PFSK-1 (cell line): ENCODE data around the gene BABAM2.

ENCODE experiments used
- FOXP2 ChIP-seq: optimal IDR thresholded peaks from 2 replicates; pipeline ENCODE3; 2011; ENCODE audit warnings: borderline replicate concordance, control low read depth, inconsistent platforms; ENCODE audit not compliant: insufficient read depth; ENCODE audit errors: extremely low read length, extremely low read depth
- POLR2AphosphoS5 ChIP-seq: IDR thresholded peaks from 2 replicates; pipeline ENCODE4 v1.6.1; 2012; ENCODE audit warnings: low read depth, mild to moderate bottlenecking, control low read depth, low read length, moderate library complexity
- SIN3A ChIP-seq: IDR thresholded peaks from 2 replicates; pipeline ENCODE4 v1.6.1; 2012; ENCODE audit warnings: mild to moderate bottlenecking, low read length, moderate library complexity, borderline replicate concordance; ENCODE audit not compliant: insufficient read depth
- TAF1 ChIP-seq: IDR thresholded peaks from 2 replicates; pipeline ENCODE4 v1.6.1; 2012; ENCODE audit warnings: low read length, control low read depth, borderline replicate concordance; ENCODE audit not compliant: insufficient read depth
- TF ChIP-seq, protein P1 (sequence below), 2 experiments: IDR thresholded peaks; 2 replicates each; pipeline versions ENCODE4 v1.6.1 to v1.8.0; 2011 to 2012; ENCODE audit warnings: low read depth in 2 of 2, low read length in 2 of 2, control low read depth in 1 of 2, inconsistent platforms in 1 of 2, mild to moderate bottlenecking in 1 of 2, moderate library complexity in 1 of 2; ENCODE audit not compliant: insufficient read depth in 1 of 2

Gene BABAM2

DNA sequence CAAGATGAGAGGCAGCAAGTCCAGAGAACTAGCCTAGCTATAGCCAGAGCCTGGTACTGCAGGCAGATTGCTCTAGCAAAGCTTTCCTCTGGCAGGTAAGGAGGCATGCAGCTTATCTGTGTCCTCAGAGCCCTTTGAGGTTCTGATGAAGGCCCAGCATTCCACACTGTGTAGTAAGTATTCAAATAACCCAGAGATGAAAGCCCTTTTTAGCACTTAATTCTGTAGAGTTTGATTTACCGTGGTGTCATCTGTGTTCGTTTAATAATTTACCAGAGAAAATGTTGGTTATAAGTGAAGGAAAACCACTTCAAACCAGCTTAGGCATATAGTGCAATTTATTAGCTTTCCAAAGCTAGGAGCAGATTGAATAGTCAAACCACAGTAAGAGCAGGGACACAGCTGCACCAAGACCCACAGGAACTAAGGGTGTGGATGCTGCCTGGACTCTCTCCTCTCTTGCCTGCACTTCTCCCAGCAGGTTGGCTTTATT is 226.6 kb downstream of the BABAM2 start:
- TF ChIP-seq SIN3A (no peak), POLR2AphosphoS5 (no peak), FOXP2 (no peak), TAF1 (no peak)
- TF ChIP-seq, protein P1, sequence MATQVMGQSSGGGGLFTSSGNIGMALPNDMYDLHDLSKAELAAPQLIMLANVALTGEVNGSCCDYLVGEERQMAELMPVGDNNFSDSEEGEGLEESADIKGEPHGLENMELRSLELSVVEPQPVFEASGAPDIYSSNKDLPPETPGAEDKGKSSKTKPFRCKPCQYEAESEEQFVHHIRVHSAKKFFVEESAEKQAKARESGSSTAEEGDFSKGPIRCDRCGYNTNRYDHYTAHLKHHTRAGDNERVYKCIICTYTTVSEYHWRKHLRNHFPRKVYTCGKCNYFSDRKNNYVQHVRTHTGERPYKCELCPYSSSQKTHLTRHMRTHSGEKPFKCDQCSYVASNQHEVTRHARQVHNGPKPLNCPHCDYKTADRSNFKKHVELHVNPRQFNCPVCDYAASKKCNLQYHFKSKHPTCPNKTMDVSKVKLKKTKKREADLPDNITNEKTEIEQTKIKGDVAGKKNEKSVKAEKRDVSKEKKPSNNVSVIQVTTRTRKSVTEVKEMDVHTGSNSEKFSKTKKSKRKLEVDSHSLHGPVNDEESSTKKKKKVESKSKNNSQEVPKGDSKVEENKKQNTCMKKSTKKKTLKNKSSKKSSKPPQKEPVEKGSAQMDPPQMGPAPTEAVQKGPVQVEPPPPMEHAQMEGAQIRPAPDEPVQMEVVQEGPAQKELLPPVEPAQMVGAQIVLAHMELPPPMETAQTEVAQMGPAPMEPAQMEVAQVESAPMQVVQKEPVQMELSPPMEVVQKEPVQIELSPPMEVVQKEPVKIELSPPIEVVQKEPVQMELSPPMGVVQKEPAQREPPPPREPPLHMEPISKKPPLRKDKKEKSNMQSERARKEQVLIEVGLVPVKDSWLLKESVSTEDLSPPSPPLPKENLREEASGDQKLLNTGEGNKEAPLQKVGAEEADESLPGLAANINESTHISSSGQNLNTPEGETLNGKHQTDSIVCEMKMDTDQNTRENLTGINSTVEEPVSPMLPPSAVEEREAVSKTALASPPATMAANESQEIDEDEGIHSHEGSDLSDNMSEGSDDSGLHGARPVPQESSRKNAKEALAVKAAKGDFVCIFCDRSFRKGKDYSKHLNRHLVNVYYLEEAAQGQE (IDR thresholded peaks at IDR 0.05; ENCODE audit: insufficient read depth in 1 of 2, low read depth in 2 of 2, low read length in 2 of 2), result no peak

GRCh38 chr2:28119631-28120030 is 229.1 kb downstream of the BABAM2 start:
- TF ChIP-seq, protein P1 (IDR thresholded peaks at IDR 0.05; ENCODE audit: insufficient read depth in 1 of 2, low read depth in 2 of 2, low read length in 2 of 2), result no peak
- TF ChIP-seq SIN3A (no peak), TAF1 (no peak), POLR2AphosphoS5 (no peak), FOXP2 (no peak)

- TF ChIP-seq, protein P1 (IDR thresholded peaks at IDR 0.05; ENCODE audit: insufficient read depth in 1 of 2, low read depth in 2 of 2, low read length in 2 of 2), result no peak
- no peak for TF ChIP-seq FOXP2
- TF ChIP-seq TAF1, result no peak
- TF ChIP-seq POLR2AphosphoS5, result no peak
- TF ChIP-seq SIN3A, result no peak
Observed at GRCh38 chr2:28128281-28128950, 237.9 kb downstream of the BABAM2 start.

GRCh38 chr2:28129955-28130695 is 239.6 kb downstream of the BABAM2 start:
- no peak for TF ChIP-seq POLR2AphosphoS5

- no peak for TF ChIP-seq FOXP2
- TF ChIP-seq, protein P1 (IDR thresholded peaks at IDR 0.05; ENCODE audit: insufficient read depth in 1 of 2, low read depth in 2 of 2, low read length in 2 of 2), result no peak
- no peak for TF ChIP-seq POLR2AphosphoS5
- no peak for TF ChIP-seq SIN3A
- TF ChIP-seq TAF1, result no peak
Observed at GRCh38 chr2:28133778-28134177, 243.2 kb downstream of the BABAM2 start.
